ENCODE data around the gene NOXRED1.

GRCh38 chr14:77469539-77469938 is 46.2 kb upstream of the NOXRED1 start:
- TF ChIP-seq CTCF (IDR thresholded peaks at IDR 0.05; ENCODE audit: low read depth, low read length, poor library complexity, severe bottlenecking) (no peak), EZH2phosphoT487 (IDR thresholded peaks at IDR 0.05; ENCODE audit: borderline replicate concordance, low read length) (no peak)

Measured in DOHH2 (cell line).